Neural cell (in vitro differentiated cells): ENCODE measurements around the gene RFC4.

Experiments
- CTCF ChIP-seq: fragments of 450-650 bp; IDR thresholded peaks from 2 replicates; pipeline ENCODE4 v1.5.1; 2014; ENCODE audit warnings: antibody characterized with exemption, mild to moderate bottlenecking, moderate library complexity; ENCODE audit not compliant: poor library complexity, severe bottlenecking
- EP300 ChIP-seq: fragments of 450-650 bp; conservative IDR thresholded peaks from 2 replicates; pipeline ENCODE4 v1.6.1; 2014; ENCODE audit warnings: antibody characterized with exemption, mild to moderate bottlenecking, moderate library complexity; ENCODE audit not compliant: poor library complexity, severe bottlenecking
- EZH2 ChIP-seq: fragments of 200-600, 300-800 bp; shearing (Covaris generic), sonication (generic); IDR thresholded peaks from 2 replicates; pipeline ENCODE4 v1.6.1; 2014; ENCODE audit warnings: antibody characterized with exemption, low read length, borderline replicate concordance, mild to moderate bottlenecking; ENCODE audit not compliant: insufficient read depth, poor library complexity, severe bottlenecking
- POLR2AphosphoS5 ChIP-seq: IDR thresholded peaks from 2 replicates; pipeline ENCODE4 v1.6.1; 2012
- RAD21 ChIP-seq: fragments of 450-650 bp; conservative IDR thresholded peaks from 2 replicates; pipeline ENCODE4 v1.6.1; 2014; ENCODE audit warnings: antibody characterized with exemption, mild to moderate bottlenecking, moderate library complexity
- SMC3 ChIP-seq: fragments of 450-650 bp; conservative IDR thresholded peaks from 2 replicates; pipeline ENCODE4 v1.6.1; 2014; ENCODE audit warnings: antibody characterized with exemption, mild to moderate bottlenecking, moderate library complexity; ENCODE audit not compliant: poor library complexity
- TAF1 ChIP-seq: IDR thresholded peaks from 2 replicates; pipeline ENCODE4 v1.6.1; 2012; ENCODE audit warnings: low read depth

- TF ChIP-seq CTCF = no peak
- no peak for TF ChIP-seq SMC3
- TF ChIP-seq POLR2AphosphoS5 = no peak
- no peak for TF ChIP-seq RAD21
- no peak for TF ChIP-seq EP300
- no peak for TF ChIP-seq TAF1
- no peak for TF ChIP-seq EZH2
These were observed 47.9 kb upstream of the RFC4 start for GRCh38 chr3:186854146-186854545.
